ENCODE data around the gene LIMA1. TPM values are rescaled to one million over a fixed set of nuclear protein-coding genes. Genes with fewer than 3 reads are reported as not detected.
"Not testable (repeated sequence)": the region's sequence is repeated elsewhere in the genome, so short reads cannot be mapped to it uniquely, and the experiment has no call there.

LIMA1 gene
- total RNA-seq, 2 donors from 2014 or later, result 20.1 to 26.0 TPM

GRCh38 chr12:50275556-50275955, 7.8 kb downstream of the LIMA1 start:
- Histone ChIP-seq H3K27ac (ENCODE audit: low read depth, low read length) (no peak overlapping the region), H3K36me3 (ENCODE audit: control insufficient read depth, insufficient read depth, low read length) (no peaks in the 10 kb centered on the region), H3K9ac (ENCODE audit: extremely low read depth, low read length, poor library complexity, severe bottlenecking) (no peak overlapping the region), H3K9me3 (ENCODE audit: control insufficient read depth, low read length) (no peaks in the 10 kb centered on the region), H3K27me3 (ENCODE audit: control insufficient read depth, insufficient read depth, low read length, poor library complexity, severe bottlenecking) (no peaks in the 10 kb centered on the region), H3K4me1 (ENCODE audit: control insufficient read depth, insufficient read depth, low read length) (no peaks in the 10 kb centered on the region), H3K4me3 (ENCODE audit: low read length) (no peak overlapping the region)
- H3K4me3 Mint-ChIP-seq, result no peak overlapping the region
- no peak overlapping the region for H3K27ac Mint-ChIP-seq
- no peak for TF ChIP-seq CTCF (conservative IDR thresholded peaks at IDR 0.05)
- H3K36me3 Mint-ChIP-seq (ENCODE audit: low read depth), result no peaks in the 10 kb centered on the region
- 56 to 75% methylated on average over 1 of the region's 1 CpG for WGBS, 2 experiments (ENCODE audit: insufficient coverage in 1 of 2, insufficient read length in 1 of 2)
- no peak for DNase-seq
- no peaks in the 10 kb centered on the region for H3K9me3 Mint-ChIP-seq
- peaks cover 2% of the 10 kb centered on the region for H3K27me3 Mint-ChIP-seq (ENCODE audit: insufficient read depth)
- H3K4me1 Mint-ChIP-seq, result peaks cover 7% of the 10 kb centered on the region

- H3K36me3 Mint-ChIP-seq (ENCODE audit: low read depth); H3K27ac Mint-ChIP-seq; H3K9me3 ChIP-seq (ENCODE audit: control insufficient read depth, low read length); H3K4me1 Mint-ChIP-seq; H3K9me3 Mint-ChIP-seq; H3K27ac ChIP-seq (ENCODE audit: low read depth, low read length); H3K4me1 ChIP-seq (ENCODE audit: control insufficient read depth, insufficient read depth, low read length); H3K36me3 ChIP-seq (ENCODE audit: control insufficient read depth, insufficient read depth, low read length); DNase-seq; H3K4me3 Mint-ChIP-seq; H3K27me3 ChIP-seq (ENCODE audit: control insufficient read depth, insufficient read depth, low read length, poor library complexity, severe bottlenecking); H3K4me3 ChIP-seq (ENCODE audit: low read length); H3K27me3 Mint-ChIP-seq (ENCODE audit: insufficient read depth); H3K9ac ChIP-seq (ENCODE audit: extremely low read depth, low read length, poor library complexity, severe bottlenecking): not testable (repeated sequence)
- WGBS, 2 experiments (ENCODE audit: insufficient coverage in 1 of 2, insufficient read length in 1 of 2), result 96 to 98% methylated on average over 5 of the region's 5 CpGs
Measured at GRCh38 chr12:50275127-50275526, 8.2 kb downstream of the LIMA1 start.

DNA sequence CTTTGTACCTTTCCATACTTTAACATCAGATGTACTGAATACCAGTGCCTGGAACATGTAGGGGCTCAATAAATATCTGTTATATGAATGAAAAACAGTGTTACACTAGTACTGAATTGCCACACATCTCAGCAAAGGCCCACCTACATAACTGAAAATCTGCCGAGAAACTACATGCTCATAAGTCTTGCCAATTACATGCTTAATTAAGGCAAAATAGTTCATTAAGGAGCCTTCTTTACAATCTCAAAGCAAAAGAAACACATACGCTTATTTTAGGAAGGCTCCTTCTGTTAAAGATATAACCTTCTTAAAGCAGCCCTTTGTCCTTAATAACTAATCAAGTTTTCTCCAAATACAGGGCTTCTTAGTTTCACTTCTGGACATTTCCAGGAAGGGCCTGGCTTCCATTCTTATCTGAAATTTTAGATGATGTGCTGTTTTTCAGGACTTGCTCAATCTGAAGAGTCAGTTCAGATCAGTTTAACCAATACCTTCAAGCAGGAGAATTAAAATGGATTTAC, 11.5 kb downstream of the LIMA1 start:
- H3K4me3 ChIP-seq (ENCODE audit: low read length), result no peak overlapping the region
- no peaks in the 10 kb centered on the region for H3K9me3 Mint-ChIP-seq
- H3K9me3 ChIP-seq (ENCODE audit: control insufficient read depth, low read length), result no peaks in the 10 kb centered on the region
- no peak overlapping the region for H3K9ac ChIP-seq (ENCODE audit: extremely low read depth, low read length, poor library complexity, severe bottlenecking)
- H3K36me3 Mint-ChIP-seq (ENCODE audit: low read depth), result no peaks in the 10 kb centered on the region
- H3K4me3 Mint-ChIP-seq, result no peak overlapping the region
- 91 to 100% methylated on average over 2 of the region's 2 CpGs for WGBS, 2 experiments (ENCODE audit: insufficient coverage in 1 of 2, insufficient read length in 1 of 2)
- H3K4me1 Mint-ChIP-seq, result peaks cover 7% of the 10 kb centered on the region
- no peak overlapping the region for H3K27ac Mint-ChIP-seq
- TF ChIP-seq CTCF (conservative IDR thresholded peaks at IDR 0.05), result no peak
- H3K27me3 Mint-ChIP-seq (ENCODE audit: insufficient read depth), result no peaks in the 10 kb centered on the region
- H3K4me1 ChIP-seq (ENCODE audit: control insufficient read depth, insufficient read depth, low read length), result no peaks in the 10 kb centered on the region
- H3K27ac ChIP-seq (ENCODE audit: low read depth, low read length), result no peak overlapping the region
- H3K36me3 ChIP-seq (ENCODE audit: control insufficient read depth, insufficient read depth, low read length), result no peaks in the 10 kb centered on the region
- H3K27me3 ChIP-seq (ENCODE audit: control insufficient read depth, insufficient read depth, low read length, poor library complexity, severe bottlenecking), result no peaks in the 10 kb centered on the region
- no peak for DNase-seq

DNA sequence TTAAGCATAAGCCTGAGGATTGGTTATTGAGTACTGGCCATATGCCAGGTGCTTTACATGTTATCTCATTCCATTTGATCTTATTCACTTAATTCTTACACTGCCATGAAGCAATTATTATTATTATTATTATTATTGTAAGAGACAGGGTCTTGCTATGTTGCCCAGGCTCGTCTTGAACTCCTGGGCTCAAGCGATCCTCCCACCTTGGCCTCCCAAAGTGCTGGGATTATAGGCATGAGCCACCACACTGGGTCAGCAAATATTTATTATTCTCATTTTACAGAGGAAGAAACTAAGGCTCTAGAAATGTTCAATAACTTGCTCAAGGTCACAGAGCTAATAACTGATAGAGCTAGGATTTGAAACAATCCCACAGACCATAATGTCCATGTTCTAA, 14.8 kb downstream of the LIMA1 start:
- H3K4me3 Mint-ChIP-seq, result no peak overlapping the region
- H3K36me3 Mint-ChIP-seq (ENCODE audit: low read depth), result no peaks in the 10 kb centered on the region
- H3K27ac Mint-ChIP-seq, result no peak overlapping the region
- Histone ChIP-seq H3K9ac (ENCODE audit: extremely low read depth, low read length, poor library complexity, severe bottlenecking) (no peak overlapping the region), H3K9me3 (ENCODE audit: control insufficient read depth, low read length) (peaks cover 8% of the 10 kb centered on the region), H3K4me3 (ENCODE audit: low read length) (no peak overlapping the region), H3K36me3 (ENCODE audit: control insufficient read depth, insufficient read depth, low read length) (no peaks in the 10 kb centered on the region), H3K27me3 (ENCODE audit: control insufficient read depth, insufficient read depth, low read length, poor library complexity, severe bottlenecking) (no peaks in the 10 kb centered on the region), H3K27ac (ENCODE audit: low read depth, low read length) (no peak overlapping the region), H3K4me1 (ENCODE audit: control insufficient read depth, insufficient read depth, low read length) (no peaks in the 10 kb centered on the region)
- H3K4me1 Mint-ChIP-seq, result no peaks in the 10 kb centered on the region
- DNase-seq, result no peak
- no peak for TF ChIP-seq CTCF (conservative IDR thresholded peaks at IDR 0.05)
- H3K27me3 Mint-ChIP-seq (ENCODE audit: insufficient read depth), result no peaks in the 10 kb centered on the region
- WGBS, 2 experiments (ENCODE audit: insufficient coverage in 1 of 2, insufficient read length in 1 of 2), result 97% methylated on average over 2 of the region's 2 CpGs; no CpG with 5 or more reads in 1 of the 2 experiments
- H3K9me3 Mint-ChIP-seq, result peaks cover 3% of the 10 kb centered on the region
